Effector memory CD8-positive, alpha-beta T cell (primary cell): ENCODE data around the gene CTSE.

Experiments used
- ATAC-seq: fragments of 150-1000 bp; cut with Tn5 transposase; replicated peaks from 2 replicates; pipeline ENCODE4 v1.10.0; 2021; ENCODE audit warnings: mild to moderate bottlenecking, moderate library complexity
- DNase-seq, 3 experiments: peaks; one replicate each; pipeline ENCODE4 v3.0.0; 2021
- H3K27ac Mint-ChIP-seq, 2 donors: one replicate each; pipeline ENCODE4 v1.8.0; 2022; ENCODE audit warnings: mild to moderate bottlenecking in 2 of 2, mixed read lengths in 2 of 2, moderate library complexity in 2 of 2
- H3K27me3 Mint-ChIP-seq, 2 donors: one replicate each; pipeline ENCODE4 v1.8.0; 2022; ENCODE audit warnings: mixed read lengths in 2 of 2
- H3K36me3 Mint-ChIP-seq: one replicate; pipeline ENCODE4 v1.8.0; 2022; ENCODE audit warnings: mild to moderate bottlenecking, moderate library complexity, mixed read lengths; ENCODE audit not compliant: insufficient read depth
- H3K4me1 Mint-ChIP-seq, 2 donors: one replicate each; pipeline ENCODE4 v1.8.0; 2022; ENCODE audit warnings: low read depth in 2 of 2, mixed read lengths in 2 of 2
- H3K4me3 Mint-ChIP-seq, 2 donors: one replicate each; pipeline ENCODE4 v1.8.0; 2022; ENCODE audit warnings: mild to moderate bottlenecking in 2 of 2, mixed read lengths in 2 of 2, moderate library complexity in 2 of 2
- H3K9me3 Mint-ChIP-seq, 2 donors: one replicate each; pipeline ENCODE4 v1.8.0; 2022; ENCODE audit warnings: mixed read lengths in 2 of 2

The CTSE gene

GRCh38 chr1:205961991-205962820 lies 61.5 kb downstream of the CTSE start:
- Mint-ChIP-seq H3K4me1 (peaks cover 0 to 2% of the 10 kb centered on the region in 2 donors), H3K36me3 (no peaks in the 10 kb centered on the region), H3K27me3 (peaks cover 47 to 76% of the 10 kb centered on the region in 2 donors), H3K4me3 (no peak overlapping the region), H3K27ac (no peak overlapping the region), H3K9me3 (no peaks in the 10 kb centered on the region)
- ATAC-seq = no peak
- DNase-seq = no peak

GRCh38 chr1:205961405-205961804 lies 62.3 kb downstream of the CTSE start:
- Mint-ChIP-seq H3K27ac (no peak overlapping the region), H3K27me3 (peaks cover 47 to 84% of the 10 kb centered on the region in 2 donors), H3K36me3 (no peaks in the 10 kb centered on the region), H3K4me3 (no peak overlapping the region), H3K9me3 (no peaks in the 10 kb centered on the region), H3K4me1 (peaks cover 0 to 2% of the 10 kb centered on the region in 2 donors)
- DNase-seq (no peak), ATAC-seq (no peak)

GRCh38 chr1:205959789-205960188 lies 63.9 kb downstream of the CTSE start:
- H3K9me3 Mint-ChIP-seq = no peaks in the 10 kb centered on the region
- no peak overlapping the region for H3K27ac Mint-ChIP-seq
- no peak overlapping the region for H3K4me3 Mint-ChIP-seq
- H3K36me3 Mint-ChIP-seq = no peaks in the 10 kb centered on the region
- no peak for DNase-seq
- no peak for ATAC-seq
- peaks cover 0 to 2% of the 10 kb centered on the region in 2 donors for H3K4me1 Mint-ChIP-seq
- H3K27me3 Mint-ChIP-seq = peaks cover 59 to 76% of the 10 kb centered on the region in 2 donors
